Hepatocyte (in vitro differentiated cells): Measurements from ENCODE around the gene HLA-B. TPM values are rescaled to one million over a fixed set of nuclear protein-coding genes. Genes with fewer than 3 reads are reported as not detected.

Experiments
- DNase-seq: peaks from one replicate; pipeline ENCODE4 v3.0.0-alpha.2; 2016; ENCODE audit warnings: low spot score
- H2AFZ ChIP-seq: fragments of 200-600 bp; sonication (generic); 2 replicates; pipeline ENCODE4 v1.6.0; 2016; ENCODE audit warnings: antibody characterized with exemption, mild to moderate bottlenecking
- H3K27ac ChIP-seq: fragments of 200-600 bp; sonication (generic); 2 replicates; pipeline ENCODE4 v1.5.1; 2016; ENCODE audit warnings: mild to moderate bottlenecking
- H3K27me3 ChIP-seq: fragments of 200-600 bp; sonication (generic); 2 replicates; pipeline ENCODE4 v1.6.1; 2016
- H3K36me3 ChIP-seq: fragments of 200-600 bp; sonication (generic); replicated peaks from 2 replicates; pipeline ENCODE4 v1.5.1; 2016; ENCODE audit warnings: low read depth; ENCODE audit not compliant: insufficient read depth
- H3K4me1 ChIP-seq: fragments of 200-600 bp; sonication (generic); 2 replicates; pipeline ENCODE4 v1.5.1; 2016; ENCODE audit warnings: mild to moderate bottlenecking, moderate library complexity; ENCODE audit not compliant: insufficient read depth
- H3K4me2 ChIP-seq: fragments of 200-600 bp; sonication (generic); 2 replicates; pipeline ENCODE4 v1.6.0; 2016
- H3K4me3 ChIP-seq: fragments of 200-600 bp; sonication (generic); 2 replicates; pipeline ENCODE4 v1.5.1; 2016; ENCODE audit warnings: mild to moderate bottlenecking
- H3K79me2 ChIP-seq: fragments of 200-600 bp; sonication (generic); 2 replicates; pipeline ENCODE4 v1.6.0; 2017; ENCODE audit warnings: mild to moderate bottlenecking
- H3K9me2 ChIP-seq: fragments of 200-600 bp; sonication (generic); replicated peaks from 2 replicates; pipeline ENCODE4 v1.6.0; 2017; ENCODE audit warnings: mild to moderate bottlenecking; ENCODE audit not compliant: insufficient read depth
- H3K9me3 ChIP-seq: fragments of 200-600 bp; sonication (generic); 2 replicates; pipeline ENCODE4 v1.5.1; 2016; ENCODE audit warnings: low read depth, mild to moderate bottlenecking
- H4K20me1 ChIP-seq: fragments of 200-600 bp; sonication (generic); 2 replicates; pipeline ENCODE4 v1.6.0; 2016; ENCODE audit warnings: mild to moderate bottlenecking; ENCODE audit not compliant: insufficient read depth, poor library complexity, severe bottlenecking
- CTCF ChIP-seq: fragments of 200-600 bp; sonication (generic); IDR thresholded peaks from 2 replicates; pipeline ENCODE4 v1.5.1; 2016; ENCODE audit warnings: antibody characterized with exemption, mild to moderate bottlenecking; ENCODE audit not compliant: poor library complexity
- EZH2 ChIP-seq: fragments of 200-600 bp; sonication (generic); IDR thresholded peaks from 2 replicates; pipeline ENCODE4 v1.6.1; 2016; ENCODE audit warnings: antibody characterized with exemption, mild to moderate bottlenecking, borderline replicate concordance
- EZH2phosphoT487 ChIP-seq: fragments of 200-600 bp; sonication (generic); IDR thresholded peaks from one replicate; pipeline ENCODE4 v1.6.1; 2018; ENCODE audit warnings: antibody characterized with exemption, mild to moderate bottlenecking, low read depth, moderate library complexity; ENCODE audit not compliant: unreplicated experiment, severe bottlenecking
- whole genome bisulfite sequencing: methylation state at CpG from one replicate; pipeline ENCODE4 v1.1.6; 2016; ENCODE audit warnings: low lambda C conversion rate; ENCODE audit errors: missing lambda C conversion rate; 5-methylcytosine and 5-hydroxymethylcytosine counted together
- polyA plus RNA-seq: library from polyadenylated mRNA; unstranded; fragments of >200 nt; fragmentation: Nextera tagmentation; extraction: Ambion mirVana; gene quantifications from 2 replicates; pipeline ENCODE4 v1.2.1, GENCODE V29; 2016
- total RNA-seq: library from RNA; depleted of rRNA; stranded (reverse); fragments of >200 nt; gene quantifications from 2 replicates; pipeline ENCODE4 v1.2.3, GENCODE V29; 2014

HLA-B gene
- total and polyA plus RNA-seq, 2 experiments from 2014 or later: 52.2 to 151 TPM

GRCh38 chr6:31357886-31358285 is 907 bp upstream of the HLA-B start:
- TF ChIP-seq CTCF: no peak
- TF ChIP-seq EZH2phosphoT487: no peak
- TF ChIP-seq EZH2: no peak
- Histone ChIP-seq H3K36me3 (no peaks in the 10 kb centered on the region), H3K79me2 (no peaks in the 10 kb centered on the region), H3K4me3 (no peak overlapping the region), H3K27ac (no peak overlapping the region), H3K9me2 (no peaks in the 10 kb centered on the region), H3K9me3 (no peaks in the 10 kb centered on the region), H3K27me3 (peaks cover 14% of the 10 kb centered on the region), H3K4me1 (no peaks in the 10 kb centered on the region), H2AFZ (no peak overlapping the region), H3K4me2 (no peak overlapping the region), H4K20me1 (no peaks in the 10 kb centered on the region)
- WGBS: 45% methylated on average over 6 of the region's 6 CpGs
- DNase-seq: no peak

- WGBS: 2% methylated on average over 29 of the region's 83 CpGs
Measured at GRCh38 chr6:31356216-31356945, 598 bp downstream of the HLA-B start.

GRCh38 chr6:31355583-31355948 is 1.4 kb downstream of the HLA-B start:
- Histone ChIP-seq H3K9me3 (no peaks in the 10 kb centered on the region), H3K4me3 (no peak overlapping the region), H2AFZ (no peak overlapping the region), H3K9me2 (no peaks in the 10 kb centered on the region), H3K27ac (no peak overlapping the region), H3K27me3 (peaks cover 8% of the 10 kb centered on the region), H3K4me1 (no peaks in the 10 kb centered on the region), H3K4me2 (peak overlapping the region; percentile 54), H3K79me2 (no peaks in the 10 kb centered on the region), H4K20me1 (no peaks in the 10 kb centered on the region), H3K36me3 (no peaks in the 10 kb centered on the region)
- TF ChIP-seq EZH2 (no peak), CTCF (no peak), EZH2phosphoT487 (no peak)
- no peak for DNase-seq
- WGBS: 91% methylated on average over 5 of the region's 5 CpGs

More at GRCh38 chr6:31356216-31356945, 598 bp downstream of the HLA-B start:
- Histone ChIP-seq H4K20me1 (no peaks in the 10 kb centered on the region), H3K4me3 (peak overlapping the region; percentile 42), H3K36me3 (no peaks in the 10 kb centered on the region), H3K4me1 (no peaks in the 10 kb centered on the region), H3K4me2 (peak overlapping the region; percentile 82), H3K9me2 (no peaks in the 10 kb centered on the region), H3K27ac (no peak overlapping the region), H3K9me3 (no peaks in the 10 kb centered on the region), H2AFZ (peak overlapping the region; percentile 66), H3K27me3 (peaks cover 9% of the 10 kb centered on the region), H3K79me2 (no peaks in the 10 kb centered on the region)
- DNase-seq: peak; percentile 37
- TF ChIP-seq EZH2phosphoT487 (no peak), EZH2 (no peak), CTCF (no peak)
